AG10803 (cell line): ENCODE results near the gene CSNK2A1.
"Not testable (repeated sequence)": the region's sequence is repeated elsewhere in the genome, so short reads cannot be mapped to it uniquely, and the experiment has no call there.

Experiments used
- DNase-seq: peaks from one replicate; pipeline ENCODE4 v3.0.0; 2010; ENCODE audit warnings: low read depth
- H3K4me3 ChIP-seq: 2 replicates; pipeline ENCODE4 v1.5.1; 2011; ENCODE audit warnings: mild to moderate bottlenecking, low read length, control low read depth
- TF ChIP-seq, protein P1 (sequence below): conservative IDR thresholded peaks from 2 replicates; pipeline ENCODE4 v1.5.1; 2011; ENCODE audit warnings: mild to moderate bottlenecking, low read length, control low read depth, inconsistent platforms

Gene CSNK2A1

GRCh38 chr20:517221-517620 lies 26.4 kb downstream of the CSNK2A1 start:
- no peak overlapping the region for H3K4me3 ChIP-seq
- DNase-seq: peak; percentile 43
- TF ChIP-seq, protein P1, sequence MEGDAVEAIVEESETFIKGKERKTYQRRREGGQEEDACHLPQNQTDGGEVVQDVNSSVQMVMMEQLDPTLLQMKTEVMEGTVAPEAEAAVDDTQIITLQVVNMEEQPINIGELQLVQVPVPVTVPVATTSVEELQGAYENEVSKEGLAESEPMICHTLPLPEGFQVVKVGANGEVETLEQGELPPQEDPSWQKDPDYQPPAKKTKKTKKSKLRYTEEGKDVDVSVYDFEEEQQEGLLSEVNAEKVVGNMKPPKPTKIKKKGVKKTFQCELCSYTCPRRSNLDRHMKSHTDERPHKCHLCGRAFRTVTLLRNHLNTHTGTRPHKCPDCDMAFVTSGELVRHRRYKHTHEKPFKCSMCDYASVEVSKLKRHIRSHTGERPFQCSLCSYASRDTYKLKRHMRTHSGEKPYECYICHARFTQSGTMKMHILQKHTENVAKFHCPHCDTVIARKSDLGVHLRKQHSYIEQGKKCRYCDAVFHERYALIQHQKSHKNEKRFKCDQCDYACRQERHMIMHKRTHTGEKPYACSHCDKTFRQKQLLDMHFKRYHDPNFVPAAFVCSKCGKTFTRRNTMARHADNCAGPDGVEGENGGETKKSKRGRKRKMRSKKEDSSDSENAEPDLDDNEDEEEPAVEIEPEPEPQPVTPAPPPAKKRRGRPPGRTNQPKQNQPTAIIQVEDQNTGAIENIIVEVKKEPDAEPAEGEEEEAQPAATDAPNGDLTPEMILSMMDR: no peak

GRCh38 chr20:516799-517198 lies 26.8 kb downstream of the CSNK2A1 start:
- DNase-seq: no peak

GRCh38 chr20:515696-516095 lies 27.9 kb downstream of the CSNK2A1 start:
- no peak overlapping the region for H3K4me3 ChIP-seq
- DNase-seq: no peak
- TF ChIP-seq, protein P1: no peak

More at GRCh38 chr20:516799-517198, 26.8 kb downstream of the CSNK2A1 start:
- H3K4me3 ChIP-seq: no peak overlapping the region
- TF ChIP-seq, protein P1: no peak

GRCh38 chr20:513429-513828 lies 30.2 kb downstream of the CSNK2A1 start:
- DNase-seq: peak; percentile 31
- H3K4me3 ChIP-seq: no peak overlapping the region
- TF ChIP-seq, protein P1: no peak

DNA sequence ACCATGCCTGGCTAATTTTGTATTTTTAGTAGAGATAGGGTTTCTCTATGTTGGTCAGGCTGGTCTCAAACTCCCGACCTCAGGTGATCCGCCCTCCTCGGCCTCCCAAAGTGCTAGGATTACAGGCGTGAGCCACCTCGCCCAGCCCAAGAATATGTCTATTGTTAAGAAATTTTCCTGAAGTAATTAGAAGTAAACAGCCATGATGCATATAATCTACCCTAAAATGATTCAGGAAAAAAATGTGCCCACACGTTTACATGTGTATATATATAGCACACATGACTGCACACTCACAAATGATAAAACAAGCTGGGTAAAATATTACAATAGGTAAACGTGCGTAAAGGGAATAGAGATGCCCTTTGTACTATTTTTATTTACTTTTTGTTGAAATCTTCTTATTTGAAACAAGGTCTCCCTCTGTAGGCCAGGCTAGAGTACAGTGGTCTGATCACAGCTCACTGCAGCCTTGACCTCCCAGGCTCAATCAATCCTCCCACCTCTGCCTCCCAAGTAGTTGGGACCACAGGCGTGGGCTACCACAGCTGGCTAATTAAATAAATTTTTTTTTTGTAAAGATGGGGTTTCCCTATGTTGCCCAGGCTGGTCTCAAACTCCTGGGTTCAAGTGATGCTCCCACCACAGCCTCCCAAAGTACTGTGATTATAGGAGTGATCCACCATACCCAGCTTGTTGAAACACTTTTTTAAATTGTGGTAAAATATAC lies 33.1 kb downstream of the CSNK2A1 start:
- H3K4me3 ChIP-seq, DNase-seq: not testable (repeated sequence)

DNA sequence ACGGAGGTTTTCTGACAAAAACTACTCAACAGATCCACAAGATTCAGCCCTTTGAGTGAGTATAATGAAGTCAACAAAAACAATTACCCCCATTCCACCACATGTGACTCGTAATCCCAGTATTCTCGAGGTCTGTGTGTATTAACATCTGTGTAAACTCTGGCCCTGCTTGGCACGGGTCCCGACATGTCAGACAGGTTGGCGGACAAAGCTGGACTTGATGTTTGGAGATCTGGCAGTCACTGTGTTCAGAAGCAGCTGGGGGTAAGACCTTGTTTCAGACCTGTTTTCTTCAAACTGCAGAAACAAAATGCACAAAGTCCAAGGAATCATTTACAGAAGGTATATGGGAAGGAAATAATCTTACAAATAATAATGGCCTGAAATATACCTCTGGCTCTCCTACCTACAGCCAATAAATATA lies 35.2 kb downstream of the CSNK2A1 start:
- not testable (repeated sequence) for H3K4me3 ChIP-seq
- DNase-seq: peak; percentile 18

GRCh38 chr20:507761-508332 lies 35.7 kb downstream of the CSNK2A1 start:
- no peak for DNase-seq
- H3K4me3 ChIP-seq: no peak overlapping the region
- TF ChIP-seq, protein P1: no peak

DNA sequence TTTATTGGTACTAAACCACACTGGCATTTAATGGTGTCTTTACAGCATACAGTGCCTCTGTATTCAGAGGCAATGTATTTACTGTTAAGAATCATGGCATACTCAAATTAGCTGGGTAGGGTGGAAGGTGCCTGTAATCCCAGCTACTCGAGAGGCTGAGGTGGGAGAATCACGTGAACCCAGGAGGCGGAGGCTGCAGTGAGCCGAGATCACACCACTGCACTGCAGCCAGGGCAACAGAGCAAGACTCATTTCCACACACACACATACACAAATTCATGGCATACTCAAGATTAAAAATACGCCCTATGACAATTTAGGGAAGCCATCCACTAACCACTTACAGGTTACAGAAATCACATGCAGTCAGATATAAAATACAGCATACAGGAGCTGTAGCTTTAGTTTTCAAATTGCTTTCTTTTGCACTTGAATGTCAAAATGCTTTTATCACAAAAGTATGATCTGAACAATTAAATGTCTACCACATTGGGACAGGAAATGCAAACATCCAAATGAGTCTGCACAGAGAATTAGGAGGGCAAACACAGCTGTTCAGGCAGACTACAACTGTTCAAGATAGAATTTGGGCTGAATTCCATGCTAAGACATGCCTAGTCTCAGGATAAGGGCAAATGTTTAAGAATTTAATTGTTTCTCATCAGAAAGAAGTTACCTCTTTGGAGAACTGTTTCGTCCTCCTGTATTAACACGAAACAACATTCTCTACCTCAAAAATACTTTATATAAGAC lies 36.4 kb downstream of the CSNK2A1 start:
- TF ChIP-seq, protein P1: no peak
- DNase-seq: no peak
- H3K4me3 ChIP-seq: no peak overlapping the region
